ENCODE data around the gene HEXB. TPM values are rescaled to one million over a fixed set of nuclear protein-coding genes. Genes with fewer than 3 reads are reported as not detected.
"Not testable (repeated sequence)": the region's sequence is repeated elsewhere in the genome, so short reads cannot be mapped to it uniquely, and the experiment has no call there.

The HEXB gene
- total RNA-seq, 1 experiment from 2014 or later: 283 TPM

DNA sequence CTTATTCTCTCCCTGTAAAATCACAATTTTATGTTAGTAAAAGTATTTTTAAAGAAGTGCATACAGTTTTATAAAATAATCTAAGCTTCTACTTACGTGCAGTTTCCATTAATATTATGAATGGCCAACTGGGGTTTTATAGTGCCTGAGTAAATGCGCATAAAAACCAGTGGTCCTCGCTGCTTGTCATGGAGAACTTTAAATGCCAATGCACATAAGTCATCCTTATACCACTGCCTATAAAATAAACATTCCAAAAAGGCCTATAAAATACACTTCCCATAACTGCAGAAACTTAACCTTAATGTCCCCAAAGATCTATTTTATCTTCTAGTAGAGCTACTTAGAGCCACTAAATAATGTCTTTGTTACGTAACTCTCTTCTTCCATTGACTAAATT is 53.4 kb downstream of the HEXB start:
- DNase-seq (ENCODE audit: low spot score): no peak

DNA sequence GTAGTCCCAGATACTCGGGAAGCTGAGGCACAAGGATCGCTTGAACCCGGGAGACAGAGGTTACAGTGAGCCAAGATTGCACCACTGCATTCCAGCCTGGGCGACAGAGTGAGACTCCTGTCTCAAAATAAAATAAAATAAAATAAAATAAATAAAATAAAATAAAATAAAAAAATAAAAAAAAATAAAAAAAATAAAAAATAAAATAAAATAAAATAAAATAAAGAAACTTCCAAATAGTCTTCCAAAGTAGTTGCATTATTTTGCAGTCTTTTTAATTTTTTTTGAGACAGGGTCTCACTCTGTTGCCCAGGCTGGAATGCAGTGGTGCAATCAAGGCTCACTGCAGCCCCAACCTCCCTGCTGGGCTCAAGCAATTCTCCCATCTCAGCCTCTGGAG is 63.7 kb downstream of the HEXB start:
- DNase-seq (ENCODE audit: low spot score): not testable (repeated sequence)

DNA sequence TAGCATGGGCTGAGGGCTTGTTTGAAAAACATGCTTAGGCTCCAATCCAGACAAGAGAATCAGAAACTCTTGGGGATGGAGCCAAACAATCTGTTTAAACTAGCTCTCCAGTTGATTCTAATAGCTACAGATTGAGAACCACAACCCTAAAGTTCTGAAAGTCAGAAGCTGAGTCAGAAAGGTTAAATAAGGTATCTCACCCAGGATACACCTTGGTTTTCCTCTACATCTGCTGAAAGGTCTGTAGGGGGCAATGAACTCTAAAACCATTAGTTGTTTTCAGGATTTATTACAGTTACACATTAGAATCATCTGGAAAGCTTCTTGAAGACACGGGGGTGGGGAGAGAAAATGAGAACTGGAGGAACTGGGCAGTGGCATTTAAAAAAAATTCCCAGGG is 76.2 kb downstream of the HEXB start:
- DNase-seq (ENCODE audit: low spot score): peak; percentile 10

DNA sequence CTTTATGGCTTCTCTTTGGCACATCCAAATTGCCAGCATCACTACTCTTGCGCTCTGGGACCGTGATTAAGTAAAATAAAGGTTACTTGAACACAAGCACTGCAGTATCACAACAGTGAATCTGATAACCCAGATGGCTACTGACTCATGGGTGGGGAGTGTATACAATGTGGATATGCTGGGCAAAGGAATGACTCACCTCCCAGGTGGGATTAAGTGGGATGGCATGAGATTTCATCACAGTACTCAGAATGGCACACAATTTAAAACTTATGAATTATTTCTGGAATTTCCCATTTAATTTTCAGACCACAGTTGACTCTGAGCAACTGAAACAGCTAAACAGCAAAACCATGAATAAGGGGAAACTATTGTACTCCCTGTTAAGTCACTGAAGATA is 77.6 kb downstream of the HEXB start:
- peak; percentile 86 for DNase-seq (ENCODE audit: low spot score)

DNA sequence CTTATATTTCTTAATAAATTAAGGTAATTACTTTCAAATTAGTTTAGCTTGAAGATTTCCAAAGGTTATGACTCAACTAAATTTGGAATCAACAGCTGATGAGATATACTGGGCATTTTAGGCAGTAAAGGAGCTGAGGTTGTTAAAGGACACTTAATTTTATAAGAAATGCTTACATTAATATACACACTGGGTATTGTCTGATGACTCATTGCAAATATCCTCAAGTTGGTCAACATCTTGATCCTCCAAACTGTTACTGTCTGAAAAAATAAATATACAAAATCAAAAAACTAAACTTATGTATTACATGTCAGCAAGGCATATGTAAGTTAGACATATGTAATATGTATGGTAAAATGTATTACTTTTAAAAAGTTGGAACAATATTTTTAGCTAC is 78.5 kb downstream of the HEXB start:
- DNase-seq (ENCODE audit: low spot score): no peak

DNA sequence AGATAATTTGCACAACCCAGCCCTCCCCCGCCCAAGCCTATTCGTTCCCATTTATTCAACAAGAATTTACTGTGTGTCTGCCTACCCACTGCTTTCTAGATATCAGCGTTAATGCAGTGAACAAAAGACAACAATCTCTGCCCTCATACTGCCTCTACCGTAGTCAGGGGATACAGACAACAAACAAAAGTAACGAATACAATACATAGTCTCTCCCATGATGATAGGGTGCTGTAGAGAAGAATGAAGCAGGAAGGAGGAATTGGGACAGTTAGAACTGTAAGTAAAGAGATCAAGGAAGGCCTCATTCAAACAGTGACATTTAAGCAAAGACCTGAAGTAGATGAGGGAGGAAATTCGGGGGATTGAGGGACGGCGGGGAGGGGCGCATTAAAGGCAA is 80.2 kb downstream of the HEXB start:
- DNase-seq (ENCODE audit: low spot score): no peak

DNA sequence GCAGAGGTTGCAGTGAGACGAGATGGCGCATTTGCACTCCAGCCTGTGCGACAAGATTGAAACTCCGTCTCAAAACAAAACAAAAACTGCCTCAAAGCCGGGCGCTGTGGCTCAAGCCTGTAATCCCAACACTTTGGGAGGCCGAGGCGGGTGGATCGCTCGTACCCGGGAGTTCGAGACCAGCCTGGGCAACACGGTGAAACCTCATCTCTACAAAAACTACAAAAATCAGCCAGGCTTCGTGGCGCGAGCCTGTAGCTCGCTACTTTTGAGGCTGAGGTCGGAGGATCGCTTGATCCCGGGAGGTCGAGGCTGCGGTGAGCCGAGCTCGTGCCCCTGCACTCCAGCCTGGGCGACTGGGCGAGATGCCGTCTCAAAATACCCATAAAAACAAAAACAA is 80.9 kb downstream of the HEXB start:
- DNase-seq (ENCODE audit: low spot score): no peak

DNA sequence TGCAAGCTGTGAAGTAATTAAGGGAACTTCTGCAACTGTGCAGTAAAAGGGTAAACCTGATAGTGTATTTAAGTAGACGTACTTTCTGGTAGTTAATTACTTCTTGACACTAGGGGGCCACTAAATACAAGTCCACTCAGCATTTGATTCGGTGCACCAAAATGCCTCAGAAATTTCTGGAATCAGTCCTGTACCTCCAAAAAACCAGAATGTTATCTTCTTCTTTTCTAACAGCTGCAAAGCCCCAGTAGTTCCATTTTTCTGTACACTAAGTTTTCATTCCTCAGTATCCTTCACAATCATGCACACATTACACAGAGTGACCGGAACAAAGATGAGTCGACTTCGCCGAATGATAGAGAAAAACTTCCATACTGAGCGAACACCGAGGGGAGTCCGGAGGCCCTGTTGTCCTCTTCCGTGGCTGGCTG is 81.4 kb downstream of the HEXB start:
- DNase-seq (ENCODE audit: low spot score): peak; percentile 54

DNA sequence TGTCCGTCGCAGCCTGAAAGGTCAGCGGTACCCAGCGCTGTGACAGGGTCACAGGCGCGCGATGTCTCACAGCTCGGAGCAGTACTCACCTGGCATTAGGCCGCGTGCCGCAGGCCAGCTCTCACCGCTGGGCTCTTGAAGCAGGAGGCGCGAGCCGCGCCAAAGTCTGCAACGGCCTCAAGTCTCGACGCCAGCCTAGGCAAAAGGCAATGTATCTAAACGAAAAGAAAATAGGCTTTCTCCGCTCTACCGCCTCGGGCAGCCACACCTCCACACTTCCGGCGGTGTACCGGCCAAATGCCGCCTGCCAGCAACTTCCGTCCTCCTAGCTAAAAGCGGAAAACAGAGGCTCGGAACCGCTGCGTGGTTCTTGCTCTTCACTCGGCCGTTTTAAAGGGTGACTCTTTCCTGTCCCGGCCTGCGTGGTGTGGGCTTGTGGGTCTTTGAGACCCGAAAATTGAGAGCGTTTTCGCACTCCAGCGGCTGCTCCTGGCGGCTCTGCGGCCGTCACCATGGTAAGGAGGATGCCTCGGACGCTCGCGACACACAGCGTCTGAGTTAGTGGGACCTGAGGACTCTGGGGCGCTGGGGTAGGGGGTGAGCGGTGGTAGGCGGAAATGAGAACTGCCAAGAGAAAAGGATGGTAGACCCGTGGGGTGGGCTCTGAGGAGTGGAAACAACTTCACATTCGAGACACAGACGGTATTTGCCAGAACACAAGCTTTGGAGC is 82.0 kb downstream of the HEXB start, which contains the start of the genes GFM2 and NSA2:
Gene GFM2, minus strand, starts transcription at position 269 of the 730 bp plus-strand sequence. CDS start 3,375 bp downstream, outside the sequence.
Gene NSA2, plus strand, starts transcription at position 401 of the 730 bp plus-strand sequence. Its CDS starts 112 bp downstream, at position 513.
- DNase-seq (ENCODE audit: low spot score): peak; percentile 86

DNA sequence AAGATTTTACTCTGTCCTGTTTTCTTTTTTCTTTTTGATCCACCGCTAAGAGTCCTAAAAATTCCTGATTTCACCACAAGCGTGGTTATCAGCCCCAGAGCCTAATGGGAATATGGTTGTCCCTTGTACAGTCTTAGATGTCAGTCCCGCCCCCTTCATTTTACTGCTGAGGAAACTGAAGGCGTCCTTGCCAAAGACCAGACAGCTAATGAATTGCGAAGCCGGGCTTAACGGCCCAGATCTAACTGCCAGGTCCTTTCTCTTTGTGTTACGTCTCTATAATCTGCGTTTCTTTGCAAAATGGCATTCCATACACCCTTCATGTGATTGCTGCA is 82.5 kb downstream of the HEXB start:
- peak; percentile 23 for DNase-seq (ENCODE audit: low spot score)

Other genes with a start within 250 kb of the HEXB start
- gene ENC1, start 44.5 kb upstream of the HEXB start, total RNA-seq (2014; rRNA removed; shearing (Covaris generic)): 18.1 and 46.6 TPM in 2 replicates
- 48.5 and 53.2 TPM in 2 replicates for gene GFM2, start 81.9 kb downstream of the HEXB start, total RNA-seq (2014; rRNA removed; shearing (Covaris generic))
- gene NSA2, start 82.0 kb downstream of the HEXB start, total RNA-seq (2014; rRNA removed; shearing (Covaris generic)): 108 and 128 TPM in 2 replicates
- gene FAM169A, start 181.2 kb downstream of the HEXB start, total RNA-seq (2014; rRNA removed; shearing (Covaris generic)): 7.1 and 7.6 TPM in 2 replicates

Measured in H4 (cell line).